KMS-11 (cell line): ENCODE results near the gene ASS1.

ENCODE experiments used
- H2AFZ ChIP-seq: fragments of 200-600 bp; sonication (generic); 2 replicates; pipeline ENCODE4 v1.6.1; 2016; ENCODE audit warnings: antibody characterized with exemption, mixed run types, low read depth
- H3K27ac ChIP-seq: fragments of 200-600 bp; sonication (generic); 2 replicates; pipeline ENCODE4 v1.6.1; 2016; ENCODE audit warnings: mild to moderate bottlenecking, mixed run types
- H3K27me3 ChIP-seq: fragments of 200-600 bp; sonication (generic); 2 replicates; pipeline ENCODE4 v1.6.1; 2017; ENCODE audit warnings: mild to moderate bottlenecking, low read depth, mixed run types, moderate library complexity; ENCODE audit not compliant: insufficient read depth
- H3K36me3 ChIP-seq: fragments of 200-600 bp; sonication (generic); 2 replicates; pipeline ENCODE4 v1.6.1; 2017; ENCODE audit warnings: mild to moderate bottlenecking, mixed run types; ENCODE audit not compliant: insufficient read depth
- H3K4me1 ChIP-seq: fragments of 200-600 bp; sonication (generic); 2 replicates; pipeline ENCODE4 v1.6.1; 2016; ENCODE audit warnings: mild to moderate bottlenecking, low read depth, mixed run types; ENCODE audit not compliant: poor library complexity, severe bottlenecking
- H3K4me2 ChIP-seq: fragments of 200-600 bp; sonication (generic); 2 replicates; pipeline ENCODE4 v1.7.0; 2016; ENCODE audit warnings: mild to moderate bottlenecking, mixed run types
- H3K4me3 ChIP-seq: fragments of 200-600 bp; sonication (generic); IDR thresholded peaks from 2 replicates; pipeline ENCODE4 v1.6.1; 2017; ENCODE audit warnings: low read depth, low read length, mixed read lengths; ENCODE audit not compliant: insufficient read depth
- H3K79me2 ChIP-seq: fragments of 200-600 bp; sonication (generic); 2 replicates; pipeline ENCODE4 v1.6.1; 2016; ENCODE audit warnings: low read depth, mixed run types; ENCODE audit not compliant: insufficient read depth
- H3K9ac ChIP-seq: fragments of 200-600 bp; sonication (generic); 2 replicates; pipeline ENCODE4 v1.6.1; 2016; ENCODE audit warnings: mild to moderate bottlenecking, mixed run types
- H4K20me1 ChIP-seq: fragments of 200-600 bp; sonication (generic); 2 replicates; pipeline ENCODE4 v1.6.1; 2016; ENCODE audit warnings: mild to moderate bottlenecking, mixed run types; ENCODE audit not compliant: insufficient read depth
- CTCF ChIP-seq: fragments of 200-600 bp; sonication (generic); conservative IDR thresholded peaks from 2 replicates; pipeline ENCODE4 v1.6.1; 2017; ENCODE audit warnings: low read depth, mild to moderate bottlenecking, antibody characterized with exemption, low read length, moderate library complexity, mixed read lengths

ASS1 gene

GRCh38 chr9:130454096-130454811 lies 9.5 kb downstream of the ASS1 start:
- Histone ChIP-seq H3K79me2 (no peaks in the 10 kb centered on the region), H2AFZ (no peak overlapping the region), H3K27me3 (peaks cover 33% of the 10 kb centered on the region; the same call in 1 of the 2 replicates), H3K36me3 (no peaks in the 10 kb centered on the region), H3K4me3 (no peak overlapping the region), H3K27ac (no peak overlapping the region), H3K4me1 (no peaks in the 10 kb centered on the region), H3K9ac (no peak overlapping the region), H3K4me2 (no peak overlapping the region), H4K20me1 (no peaks in the 10 kb centered on the region)
- TF ChIP-seq CTCF, result no peak

GRCh38 chr9:130454812-130455325 lies 10.1 kb downstream of the ASS1 start:
- Histone ChIP-seq H3K4me2 (no peak overlapping the region), H3K36me3 (no peaks in the 10 kb centered on the region), H2AFZ (no peak overlapping the region), H3K27ac (no peak overlapping the region), H3K27me3 (peaks cover 38% of the 10 kb centered on the region; the same call in 1 of the 2 replicates), H3K9ac (no peak overlapping the region), H3K79me2 (no peaks in the 10 kb centered on the region), H3K4me1 (no peaks in the 10 kb centered on the region), H4K20me1 (no peaks in the 10 kb centered on the region), H3K4me3 (no peak overlapping the region)
- TF ChIP-seq CTCF, result no peak

- no peak overlapping the region for H3K27ac ChIP-seq
- no peaks in the 10 kb centered on the region for H3K79me2 ChIP-seq
- H2AFZ ChIP-seq, result no peak overlapping the region
- no peaks in the 10 kb centered on the region for H3K4me1 ChIP-seq
- H3K4me2 ChIP-seq, result no peak overlapping the region
- H3K9ac ChIP-seq, result no peak overlapping the region
- no peaks in the 10 kb centered on the region for H4K20me1 ChIP-seq
- TF ChIP-seq CTCF, result no peak
- no peaks in the 10 kb centered on the region for H3K36me3 ChIP-seq
- H3K4me3 ChIP-seq, result no peak overlapping the region
- H3K27me3 ChIP-seq, result peaks cover 48% of the 10 kb centered on the region; the same call in 1 of the 2 replicates
These were observed 13.5 kb downstream of the ASS1 start for GRCh38 chr9:130458027-130458803.

GRCh38 chr9:130458804-130459067 lies 14.0 kb downstream of the ASS1 start:
- no peak overlapping the region for H2AFZ ChIP-seq
- H3K4me1 ChIP-seq, result no peaks in the 10 kb centered on the region
- H3K9ac ChIP-seq, result no peak overlapping the region
- TF ChIP-seq CTCF, result no peak
- peaks cover 47% of the 10 kb centered on the region; the same call in 1 of the 2 replicates for H3K27me3 ChIP-seq
- H3K4me3 ChIP-seq, result no peak overlapping the region
- H4K20me1 ChIP-seq, result no peaks in the 10 kb centered on the region
- no peaks in the 10 kb centered on the region for H3K36me3 ChIP-seq
- H3K4me2 ChIP-seq, result no peak overlapping the region
- H3K79me2 ChIP-seq, result no peaks in the 10 kb centered on the region
- H3K27ac ChIP-seq, result no peak overlapping the region
